NCI-H2227 treated with DMSO at 0.1 percent for 48 hours (cell line): ENCODE measurements around the gene CFAP20.

Experiments
- DNase-seq: peaks from one replicate; lab custom pipeline; 2025; lab: John Stamatoyannopoulos, UW

CFAP20 gene

DNA sequence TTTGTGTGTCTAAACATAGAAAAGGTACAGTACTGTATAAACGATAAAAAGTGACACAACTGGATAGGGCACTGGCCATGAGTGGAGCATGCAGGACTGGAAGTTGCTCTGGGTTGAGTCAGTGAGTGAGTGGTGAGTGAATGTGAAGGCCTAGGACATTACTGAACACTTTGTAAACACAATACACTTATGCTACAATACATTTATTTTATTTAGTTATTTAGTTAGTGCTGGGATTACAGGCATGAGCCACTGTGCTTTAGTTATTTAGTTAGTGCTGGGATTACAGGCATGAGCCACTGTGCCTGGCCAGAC lies 4.6 kb downstream of the CFAP20 start:
- no peak for DNase-seq

DNA sequence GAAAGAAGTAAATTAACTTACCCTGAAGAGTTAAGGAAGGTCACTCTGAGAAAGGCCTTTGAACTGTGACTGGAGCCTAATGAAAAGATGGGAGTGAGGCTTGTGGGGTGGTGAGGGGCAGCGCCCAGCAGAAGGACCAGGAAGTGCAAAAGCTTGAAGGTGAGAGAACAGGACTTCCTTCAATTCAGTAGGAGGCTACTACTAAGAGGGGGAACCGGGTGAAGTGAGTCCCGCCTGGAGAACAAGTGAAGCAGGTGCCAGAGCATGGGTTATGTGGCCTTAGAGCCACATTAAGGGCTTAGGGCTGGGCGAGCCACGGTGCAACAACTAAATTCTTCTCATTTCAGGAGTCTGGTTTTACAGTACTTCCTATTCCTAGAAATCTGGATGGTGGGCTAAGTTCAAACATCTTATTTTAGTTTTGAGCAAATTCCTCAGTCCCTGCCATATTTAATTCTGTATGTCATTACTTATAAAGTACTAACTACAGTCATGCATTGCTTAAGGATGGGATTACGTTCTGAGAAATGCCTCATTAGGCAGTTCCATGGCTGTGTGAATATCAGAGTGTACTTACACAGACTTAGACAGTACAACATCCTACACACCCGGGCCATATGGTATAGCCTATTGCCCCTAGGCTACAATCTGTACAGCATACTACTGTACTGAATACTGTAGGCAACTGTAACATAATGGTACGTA lies 5.1 kb downstream of the CFAP20 start:
- no peak for DNase-seq

DNA sequence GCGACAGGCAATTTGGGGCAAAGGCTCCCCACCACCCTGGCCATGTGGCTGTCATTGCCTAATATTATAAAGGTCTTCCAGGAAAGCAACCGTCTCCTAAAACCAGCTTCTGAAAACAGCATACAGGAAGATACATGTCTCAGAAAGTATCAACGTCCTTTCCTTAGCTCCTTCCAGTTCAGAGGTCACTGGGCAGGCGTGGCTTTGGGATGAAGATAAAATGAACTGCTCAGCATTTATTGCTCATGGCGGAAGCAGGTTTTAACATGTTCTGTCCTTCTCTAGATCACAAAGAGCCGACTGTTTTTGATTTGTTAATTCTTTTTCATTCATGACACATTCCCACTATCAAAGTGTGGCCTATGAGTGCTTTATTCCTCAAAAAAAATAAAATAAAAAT lies 8.0 kb downstream of the CFAP20 start:
- DNase-seq: no peak

DNA sequence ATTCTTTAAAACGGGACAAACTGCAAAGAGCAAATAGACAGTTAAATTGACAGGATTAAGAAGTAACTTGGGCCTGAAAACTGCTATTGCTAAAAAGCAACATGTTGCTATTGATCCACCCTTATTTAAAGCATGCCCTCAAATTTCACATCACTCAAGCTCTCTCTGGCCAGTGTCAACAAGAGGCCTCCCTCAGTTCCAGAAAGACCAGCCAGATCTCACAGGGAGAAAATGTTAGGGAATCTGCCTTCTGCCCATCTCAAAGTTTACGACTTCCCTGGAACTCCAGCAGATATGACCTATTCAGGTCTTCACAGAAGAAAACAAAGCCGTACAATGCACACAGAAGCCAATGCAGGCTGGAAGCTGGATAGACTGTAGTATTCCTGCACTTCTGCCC lies 8.9 kb downstream of the CFAP20 start:
- no peak for DNase-seq

DNA sequence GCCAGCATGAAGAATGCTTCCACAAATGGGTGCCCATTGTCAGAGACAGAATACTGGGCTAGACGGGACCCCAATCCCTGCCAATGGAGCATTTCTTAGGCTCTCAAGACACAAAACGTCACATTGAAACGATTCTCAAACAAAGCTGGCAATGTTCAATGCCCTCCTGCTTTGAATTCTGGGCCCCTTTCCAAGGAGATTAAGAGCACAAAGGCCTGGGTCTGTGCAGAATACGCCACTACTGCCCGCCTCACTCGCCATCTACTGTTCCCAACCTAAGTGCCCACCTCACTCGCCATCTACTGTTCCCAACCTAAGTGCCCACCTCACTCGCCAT lies 9.7 kb downstream of the CFAP20 start:
- no peak for DNase-seq

DNA sequence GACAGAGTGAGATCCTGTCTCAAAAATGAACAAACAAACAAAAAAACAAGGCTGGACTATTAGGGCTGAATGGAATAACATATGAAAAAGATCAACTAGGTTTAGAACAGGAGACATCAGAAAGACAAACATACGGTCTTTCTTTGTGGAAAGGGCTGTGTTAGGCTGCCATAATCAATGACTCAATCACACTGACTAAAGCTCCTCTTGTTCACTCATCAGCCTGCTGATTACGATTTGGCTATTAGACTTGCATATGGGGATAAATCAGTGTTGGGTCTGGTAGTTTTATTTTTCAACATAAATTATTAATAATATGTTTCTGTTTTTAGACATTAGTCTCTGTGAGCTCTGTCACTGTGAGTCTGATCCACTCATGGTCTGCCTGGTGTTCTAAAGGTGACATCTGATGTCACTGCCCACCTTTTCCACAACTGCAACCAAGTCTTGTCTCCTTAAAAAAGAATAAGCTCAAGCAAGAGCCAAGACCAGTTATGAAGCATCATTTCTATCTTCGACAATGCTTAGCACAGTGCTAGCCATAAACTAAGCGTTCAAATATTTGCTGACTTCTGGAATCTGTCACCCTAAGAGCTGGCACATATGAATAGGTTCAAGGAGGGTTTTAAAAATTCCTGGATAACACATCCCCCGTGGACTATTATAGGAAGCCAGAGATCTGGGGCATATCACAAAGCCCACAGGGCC lies 10.2 kb downstream of the CFAP20 start:
- DNase-seq: no peak

DNA sequence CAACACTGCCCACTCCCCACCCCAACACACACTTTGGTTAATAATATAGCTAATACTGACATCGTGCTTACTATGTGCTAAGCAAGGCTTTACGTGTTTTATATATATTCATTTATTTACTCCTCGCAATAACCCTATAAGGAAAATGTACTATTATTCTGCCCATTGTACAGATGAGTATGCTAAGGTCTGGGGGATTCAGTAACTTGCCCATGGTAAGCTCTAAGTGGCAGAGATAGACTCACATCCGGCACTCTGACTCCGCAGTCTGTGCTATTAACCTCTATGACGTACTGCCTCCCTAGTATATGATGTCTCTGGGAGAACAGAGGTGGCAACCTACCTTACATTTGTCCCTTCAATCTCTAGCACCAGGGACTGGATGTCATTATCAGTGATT lies 12.7 kb downstream of the CFAP20 start:
- no peak for DNase-seq

DNA sequence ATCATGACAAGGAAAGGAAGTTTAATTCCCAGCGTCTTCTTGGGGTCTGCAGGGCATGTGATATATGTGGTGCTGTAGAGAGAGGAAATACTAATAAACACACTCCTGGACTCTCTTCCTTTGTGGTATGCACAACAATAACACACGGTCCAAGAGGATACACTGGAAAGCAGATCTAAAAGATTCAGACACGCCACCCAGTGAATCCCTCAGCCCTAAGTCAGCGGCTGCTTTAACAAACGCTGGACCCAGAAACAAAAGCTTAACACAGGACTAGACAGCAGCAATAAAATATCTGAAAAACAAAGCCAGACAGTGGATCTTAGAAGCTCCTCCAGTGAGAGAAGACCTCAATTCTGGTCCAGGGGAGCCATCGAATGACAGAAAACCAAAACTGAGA lies 13.1 kb downstream of the CFAP20 start:
- DNase-seq: no peak

DNA sequence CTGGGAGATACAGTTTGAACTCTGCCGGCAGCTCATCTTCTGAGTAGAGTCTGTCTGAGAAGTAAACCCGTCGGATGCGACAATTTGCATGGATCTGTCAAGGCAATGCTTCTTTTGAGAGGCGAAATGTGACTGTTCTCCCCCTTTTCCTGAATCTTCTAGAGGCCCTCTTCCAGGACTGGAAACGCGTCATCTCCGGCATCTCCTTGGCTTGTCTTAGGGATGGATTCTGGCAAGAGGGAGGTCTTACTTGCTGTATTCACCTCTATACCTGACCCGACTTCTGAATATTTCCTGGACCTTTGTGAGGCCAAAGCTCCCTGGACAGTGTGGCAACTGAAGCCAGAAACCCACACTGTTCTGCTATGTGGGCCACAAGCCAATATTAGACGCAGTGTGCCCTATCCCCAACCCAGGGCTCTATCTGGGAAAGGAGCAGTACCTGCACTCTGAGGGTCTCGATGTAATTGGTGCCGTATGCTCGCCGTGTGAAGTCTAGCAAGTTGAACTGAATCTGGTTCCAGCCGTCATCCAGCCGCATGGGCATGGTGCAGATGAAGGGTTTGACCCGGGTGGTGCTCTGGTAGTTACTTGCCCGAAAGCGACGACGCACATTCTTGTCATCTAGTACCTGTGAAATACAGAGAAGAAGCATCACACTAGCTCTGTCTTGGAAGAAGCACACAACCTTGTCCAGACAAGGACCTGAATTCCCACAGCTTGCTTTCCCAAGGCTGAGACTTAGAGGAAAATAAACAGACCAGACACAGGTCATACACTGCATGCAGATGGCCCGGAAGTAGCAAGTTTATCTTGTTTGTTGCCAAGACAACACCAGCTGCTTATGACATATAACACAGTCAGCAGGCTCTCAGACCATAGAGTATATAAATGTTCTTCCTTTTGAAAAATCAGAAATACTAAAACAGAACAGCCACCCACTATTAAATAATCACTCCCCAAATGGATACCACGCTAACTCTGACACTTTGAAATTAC lies 14.1 kb downstream of the CFAP20 start:
- DNase-seq: no peak

DNA sequence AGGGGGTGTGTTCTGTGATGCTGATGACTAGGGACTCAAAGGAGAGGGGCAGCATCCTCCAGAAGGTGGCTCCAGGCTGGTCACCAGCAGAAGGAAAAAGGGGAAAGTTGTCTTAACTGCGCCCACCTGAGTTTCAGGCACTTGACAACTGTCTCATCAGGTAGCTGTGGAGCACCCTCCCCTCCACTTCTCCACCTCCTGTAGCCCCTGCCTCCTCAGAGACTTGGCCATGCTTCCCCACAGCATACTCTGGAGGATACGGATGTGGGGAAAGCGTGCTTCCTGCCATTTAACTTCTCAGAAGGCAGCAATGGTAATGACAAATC lies 17.9 kb downstream of the CFAP20 start:
- DNase-seq: no peak

DNA sequence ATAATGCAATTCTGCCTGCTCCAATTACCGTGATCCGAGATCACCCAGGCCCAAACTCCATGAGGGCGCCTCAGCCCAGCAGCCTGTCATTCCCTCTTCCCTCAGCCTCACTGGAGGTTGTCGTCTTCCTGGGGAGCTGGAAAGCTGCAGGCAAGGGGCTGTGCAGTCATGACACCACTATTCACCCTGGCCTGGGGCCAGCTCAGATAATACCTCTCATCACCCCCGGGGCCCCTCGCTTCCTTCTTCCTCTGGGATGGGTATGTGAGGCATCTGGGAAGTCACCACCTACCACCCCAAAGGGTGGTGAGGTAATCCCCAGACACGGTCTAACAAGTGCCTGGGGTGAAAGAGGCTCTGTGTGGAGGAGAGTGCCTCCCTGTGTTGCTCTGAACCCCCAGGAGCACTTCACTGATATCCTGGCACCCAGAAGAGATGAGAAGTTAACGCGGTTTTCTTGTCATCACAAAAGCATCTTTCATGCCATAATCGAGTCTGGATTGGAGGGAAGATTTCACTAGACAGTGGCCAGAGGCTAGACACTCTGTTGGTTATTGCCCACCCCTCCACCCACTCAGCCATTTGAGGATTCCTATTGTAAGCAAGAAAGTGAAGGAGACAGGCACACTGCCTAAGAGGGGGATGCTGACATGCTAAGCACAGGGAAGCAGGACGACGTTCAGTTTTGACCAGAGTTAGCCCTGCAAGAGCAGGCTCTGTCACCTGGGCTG lies 18.4 kb downstream of the CFAP20 start:
- DNase-seq: no peak

DNA sequence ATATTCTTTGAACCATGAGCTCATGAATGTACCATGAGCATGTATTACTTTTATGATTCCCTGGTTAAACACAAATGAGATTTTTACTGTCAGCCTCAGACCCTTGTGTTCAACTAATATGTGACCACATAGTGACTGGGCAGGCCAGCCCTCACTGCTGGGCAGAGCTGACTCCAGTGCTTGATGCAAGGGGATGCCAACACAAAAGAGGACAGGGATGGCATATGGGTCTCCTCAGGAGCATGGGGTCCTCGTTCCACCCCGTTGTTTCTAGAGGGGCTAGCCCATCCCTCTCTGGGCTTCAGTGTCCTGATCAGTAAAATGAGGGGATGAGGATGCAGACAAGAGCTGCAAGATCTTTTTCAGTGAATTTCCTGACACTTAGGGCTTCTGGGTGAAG lies 19.3 kb downstream of the CFAP20 start:
- no peak for DNase-seq

DNA sequence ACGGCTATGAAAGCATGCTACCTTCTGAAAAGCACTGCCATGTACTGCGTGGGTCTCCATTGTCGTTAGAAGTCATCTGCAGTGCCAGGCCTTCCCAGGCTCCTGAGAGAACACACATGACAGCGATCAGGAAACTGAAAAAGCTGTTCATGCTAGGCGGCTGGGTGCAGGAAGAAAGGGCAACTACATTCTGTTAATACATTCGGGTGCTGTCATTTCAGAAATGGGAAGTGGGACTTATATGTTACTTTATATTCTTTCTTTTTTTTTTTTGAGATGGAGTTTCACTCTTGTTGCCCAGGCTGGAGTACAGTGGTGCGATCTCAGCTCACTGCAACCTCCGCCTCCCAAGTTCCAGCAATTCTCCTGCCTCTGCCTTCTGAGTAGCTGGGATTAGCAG lies 19.9 kb downstream of the CFAP20 start:
- DNase-seq: no peak

DNA sequence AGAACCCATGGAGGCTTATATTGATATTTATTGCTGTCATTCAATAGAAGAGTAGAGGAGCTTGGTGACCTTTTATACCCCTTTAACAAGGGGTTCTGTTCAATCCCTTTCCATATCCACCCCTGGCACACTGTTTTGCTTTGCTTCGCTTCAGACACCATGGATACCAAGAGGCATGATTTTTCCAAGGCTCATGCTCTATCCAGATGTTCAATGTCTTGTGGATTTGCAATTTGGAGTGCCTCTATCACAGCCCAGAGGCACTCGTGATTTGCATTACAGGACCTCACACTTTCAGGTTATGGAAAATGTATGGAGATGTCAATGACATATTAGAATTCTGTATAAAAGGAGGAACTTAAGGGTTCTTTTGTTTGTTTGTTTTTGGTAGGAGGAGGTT lies 21.5 kb downstream of the CFAP20 start:
- no peak for DNase-seq

DNA sequence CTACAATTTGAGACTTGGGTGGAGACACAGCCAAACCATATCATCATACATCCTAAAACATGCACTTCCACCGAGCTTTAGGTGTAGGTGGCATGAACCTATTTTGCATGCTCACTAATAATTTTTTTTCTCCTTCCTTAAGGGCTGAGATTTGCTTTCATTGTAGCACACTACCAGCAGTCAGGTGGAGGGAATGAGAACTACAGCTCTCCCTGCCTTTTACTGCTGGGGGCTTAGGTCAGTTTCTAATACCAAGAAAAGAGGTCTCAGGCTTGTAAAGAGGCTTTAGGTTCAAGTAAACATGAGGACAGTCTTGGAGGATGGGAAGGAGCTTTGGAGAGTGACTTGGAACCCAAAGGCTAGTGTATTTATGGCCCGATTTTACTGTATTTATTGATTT lies 22.0 kb downstream of the CFAP20 start:
- no peak for DNase-seq

DNA sequence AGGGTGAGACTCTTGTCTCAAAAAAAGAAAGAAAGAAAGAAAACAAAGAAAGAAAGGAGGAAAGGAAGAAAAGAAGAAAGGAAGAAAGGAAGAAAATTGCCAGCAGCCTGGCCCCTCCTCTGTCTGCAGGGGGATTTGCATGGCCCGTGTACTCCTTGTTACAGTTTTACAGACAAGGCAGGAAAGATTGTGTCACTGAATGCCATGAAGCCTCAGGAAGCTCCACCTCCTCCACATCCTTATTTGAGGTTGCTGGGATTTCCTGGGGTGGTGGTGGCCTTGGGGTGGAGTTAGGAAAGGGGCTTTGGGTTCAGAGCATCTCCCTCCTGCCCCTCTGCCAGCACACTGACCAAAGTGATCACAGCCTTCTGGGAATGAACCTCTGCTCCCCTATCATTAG lies 23.6 kb downstream of the CFAP20 start:
- DNase-seq: no peak

DNA sequence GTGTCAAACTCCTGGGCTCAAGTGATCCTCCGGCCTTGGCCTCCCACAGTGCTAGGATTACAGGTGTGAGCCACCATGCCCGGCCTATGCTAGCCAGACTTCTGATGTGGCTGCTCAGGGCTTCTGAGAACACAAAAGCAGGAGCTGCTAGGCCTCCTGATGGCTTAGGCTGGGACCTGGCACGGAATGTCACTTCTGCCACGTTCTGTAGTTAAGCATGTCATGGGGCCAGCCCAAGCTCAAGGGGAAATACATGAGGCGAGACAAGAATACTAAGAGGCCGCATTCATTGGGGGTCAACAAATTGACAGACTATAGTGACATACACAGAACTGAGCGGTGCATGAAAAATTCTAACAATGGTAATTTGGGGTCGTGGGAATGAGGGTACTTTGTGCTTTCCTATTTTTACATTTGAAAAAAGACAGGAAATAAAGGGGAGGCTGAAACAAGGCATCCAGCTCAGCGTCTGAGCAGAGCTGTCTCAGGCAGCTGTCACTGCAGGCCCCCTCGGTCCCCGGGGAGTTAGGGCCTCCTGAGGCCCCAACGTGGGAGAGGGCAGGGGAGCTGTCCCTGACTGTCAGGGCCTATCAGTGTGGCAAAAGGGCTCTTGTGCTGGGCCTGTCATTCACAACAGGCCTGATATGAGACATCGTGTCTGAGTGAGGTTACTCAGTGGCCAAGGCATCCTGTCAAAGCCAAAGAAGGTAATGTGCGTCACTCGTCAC lies 26.4 kb downstream of the CFAP20 start:
- no peak for DNase-seq

DNA sequence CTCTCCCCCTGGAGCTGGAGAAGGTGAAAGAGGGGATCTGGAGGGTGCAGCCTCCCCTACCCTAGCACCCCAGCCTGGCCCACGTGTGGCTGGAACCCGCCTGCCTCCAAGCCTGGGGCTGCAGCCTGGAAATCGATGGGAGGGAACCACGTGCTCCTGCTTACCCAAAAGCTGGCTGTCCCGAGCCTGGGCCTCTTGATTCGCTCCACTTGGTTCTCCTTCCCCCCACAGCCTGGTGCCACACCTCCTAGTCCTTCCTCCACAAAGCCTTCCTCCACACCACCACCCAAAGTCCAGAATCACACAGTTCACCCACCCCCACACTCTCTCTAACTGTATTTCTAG lies 29.3 kb downstream of the CFAP20 start:
- DNase-seq: no peak

DNA sequence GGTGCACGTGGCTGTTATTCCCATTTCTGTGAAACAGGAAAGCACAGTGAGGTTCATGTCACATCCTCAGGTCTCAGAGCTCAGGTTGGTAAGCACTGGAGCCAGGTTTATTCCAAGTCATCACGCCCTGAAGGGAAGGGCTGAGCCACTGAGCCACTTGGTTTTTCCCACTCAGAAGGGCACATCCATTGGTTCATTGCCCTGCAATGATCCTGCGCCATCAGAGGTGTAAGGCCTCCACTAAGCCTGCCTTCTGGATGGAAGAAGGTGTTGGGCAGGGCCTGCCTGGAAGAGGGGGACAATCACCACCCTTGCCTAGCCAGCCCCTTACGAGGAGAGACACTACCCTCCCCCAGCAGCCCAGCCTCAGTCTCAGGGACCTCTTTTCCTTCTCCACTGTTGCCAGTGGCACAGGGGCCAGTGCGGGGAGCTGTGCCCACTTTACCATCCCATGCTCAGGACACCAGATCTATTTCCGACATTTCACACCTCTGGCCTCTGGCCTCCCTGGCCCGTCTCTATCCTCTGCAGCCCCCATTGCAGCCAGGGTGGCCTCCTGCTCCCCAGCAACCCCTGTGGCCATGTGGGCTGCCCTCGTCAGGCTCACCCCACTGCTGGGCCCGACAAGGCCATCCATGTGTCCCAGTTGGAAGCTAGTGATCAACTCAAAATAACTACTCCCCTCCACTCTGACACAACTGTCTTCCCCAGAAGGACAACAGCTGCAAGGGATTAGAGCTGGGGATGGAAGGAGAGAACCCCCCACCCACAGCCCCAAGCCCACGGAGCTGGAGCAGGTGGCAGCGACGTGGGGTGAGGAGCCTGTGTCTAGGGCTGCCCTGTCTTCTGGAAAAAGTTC lies 29.9 kb downstream of the CFAP20 start:
- no peak for DNase-seq

DNA sequence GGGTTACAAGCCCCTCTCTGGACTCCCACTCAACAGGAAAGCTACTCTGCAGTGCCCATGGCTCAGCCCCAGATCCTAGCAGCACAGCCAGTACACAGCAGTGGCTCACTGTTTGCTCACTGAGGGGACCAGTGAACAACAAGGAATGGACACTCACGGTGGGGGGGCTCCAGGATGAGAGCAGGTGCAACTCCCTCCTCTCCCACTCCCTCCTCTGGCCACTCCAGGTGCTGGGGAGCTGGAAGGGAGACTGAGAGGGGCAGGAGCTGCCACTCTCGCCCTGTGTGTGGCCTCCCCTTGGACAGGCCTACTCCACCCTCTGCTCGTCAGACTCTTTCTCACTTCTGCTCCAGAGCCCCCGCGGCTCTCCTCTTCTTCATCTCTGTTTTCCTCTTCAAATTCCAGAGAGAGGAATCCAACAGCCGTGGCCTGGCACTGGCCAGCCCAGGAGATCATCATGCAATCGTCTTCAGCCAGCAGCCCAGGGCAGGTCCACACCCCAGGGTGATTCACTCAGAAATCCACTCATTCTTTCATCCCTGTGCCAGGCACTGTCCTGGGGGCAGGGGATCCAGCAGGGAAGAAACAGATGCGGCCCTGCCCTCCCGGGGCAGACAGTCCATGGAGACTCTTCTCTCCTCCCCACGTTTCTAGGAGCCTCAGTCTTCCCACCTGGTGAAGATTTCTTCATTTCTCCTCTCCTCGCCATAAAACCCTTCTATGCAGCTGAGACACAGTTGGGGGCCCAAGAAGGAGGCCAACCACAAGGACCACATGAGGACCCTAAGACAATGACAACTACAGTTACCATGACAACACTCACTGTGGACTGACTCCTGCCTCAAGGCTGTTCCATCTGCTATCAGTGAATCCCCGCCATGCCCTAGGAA lies 30.7 kb downstream of the CFAP20 start:
- DNase-seq: no peak
